Astrocyte (in vitro differentiated cells and primary cell): ENCODE results near the gene MEG3.
A peak's percentile ranks its signal among the peaks of the same experiment; 100 is the strongest.

ENCODE experiments used
- CTCF ChIP-seq: IDR thresholded peaks from 2 replicates; pipeline ENCODE4 v1.5.1; 2011; ENCODE audit warnings: low read depth, mild to moderate bottlenecking, inconsistent platforms, low read length, moderate library complexity; ENCODE audit not compliant: insufficient read depth
- EZH2 ChIP-seq: IDR thresholded peaks from 2 replicates; pipeline ENCODE4 v1.6.1; 2012; ENCODE audit warnings: mild to moderate bottlenecking, low read length, inconsistent platforms; ENCODE audit not compliant: insufficient read depth

- TF ChIP-seq CTCF, result peak; percentile 55
- TF ChIP-seq EZH2, result no peak
Measured at GRCh38 chr14:100828031-100828769, 2.3 kb downstream of the MEG3 start.
